H1 (cell line): ENCODE measurements around the gene LAMP1. TPM values are rescaled to one million over a fixed set of nuclear protein-coding genes. Genes with fewer than 3 reads are reported as not detected.

Experiments used
- CTCF ChIA-PET: fragments of 300-600 bp; sonication (Branson Sonifier 250); formaldehyde crosslinking; loops from one replicate; lab custom pipeline; 2021; ENCODE audit not compliant: partially characterized antibody; lab: Charles Lee
- POLR2A ChIA-PET: fragments of 300-600 bp; sonication (Branson Sonifier 250); formaldehyde crosslinking; loops from one replicate; lab custom pipeline; 2021; ENCODE audit warnings: inconsistent platforms; ENCODE audit not compliant: partially characterized antibody; lab: Charles Lee
- DNase-seq, 2 experiments: peaks; one replicate each; pipeline versions ENCODE4 v3.0.0 to v3.0.0-alpha.2; 2010 to 2022; ENCODE audit warnings: low spot score in 2 of 2, low read depth in 1 of 2, mixed read lengths in 1 of 2
- FAIRE-seq: peaks from 2 replicates; lab custom pipeline; 2011; peaks lifted over from hg19 to GRCh38; lab: Jason Lieb, UNC
- H2AFZ ChIP-seq: 2 replicates; pipeline ENCODE4 v1.8.1; 2012; ENCODE audit warnings: low read length, inconsistent platforms
- H2AK5ac ChIP-seq: 2 replicates; pipeline ENCODE4 v1.6.1; 2013; ENCODE audit warnings: low read depth, low read length
- H2BK120ac ChIP-seq: replicated peaks from 2 replicates; pipeline ENCODE3; 2013; ENCODE audit warnings: low read depth, low read length, inconsistent platforms
- H2BK12ac ChIP-seq: 2 replicates; pipeline ENCODE4 v1.6.1; 2013; ENCODE audit warnings: low read depth, low read length
- H2BK15ac ChIP-seq: 2 replicates; pipeline ENCODE4 v1.6.1; 2013; ENCODE audit warnings: low read length
- H2BK20ac ChIP-seq: 2 replicates; pipeline ENCODE4 v1.6.1; 2013; ENCODE audit warnings: low read length
- H2BK5ac ChIP-seq: 2 replicates; pipeline ENCODE4 v1.6.1; 2013; ENCODE audit warnings: low read depth, low read length
- H3K14ac ChIP-seq: 2 replicates; pipeline ENCODE4 v1.6.1; 2013; ENCODE audit warnings: inconsistent platforms; ENCODE audit not compliant: insufficient read length
- H3K18ac ChIP-seq: 2 replicates; pipeline ENCODE4 v1.6.1; 2013; ENCODE audit warnings: low read length; ENCODE audit errors: extremely low read depth
- H3K23ac ChIP-seq: 2 replicates; pipeline ENCODE4 v1.6.1; 2013; ENCODE audit warnings: inconsistent platforms; ENCODE audit not compliant: insufficient read length
- H3K23me2 ChIP-seq: 2 replicates; pipeline ENCODE4 v1.6.1; 2013; ENCODE audit warnings: low read depth, low read length
- H3K27ac ChIP-seq: 2 replicates; pipeline ENCODE4 v1.6.1; 2011; ENCODE audit warnings: low read depth, low read length, inconsistent platforms
- H3K27me3 ChIP-seq, 4 experiments: replicated peaks in 1 of 4; 1 replicate in 1 of 4; 2 replicates in 3 of 4; pipeline versions ENCODE4 v1.6.1 to v1.8.1; 2011 to 2013; ENCODE audit warnings: low read length in 3 of 4, mild to moderate bottlenecking in 3 of 4, inconsistent platforms in 2 of 4, mixed read lengths in 2 of 4, moderate library complexity in 1 of 4; ENCODE audit not compliant: control insufficient read depth in 3 of 4, insufficient read depth in 3 of 4; ENCODE audit errors: extremely low read depth in 1 of 4
- H3K36me3 ChIP-seq, 4 experiments: 2 replicates each; pipeline versions ENCODE4 v1.6.1 to v1.8.1; 2011 to 2013; ENCODE audit warnings: mild to moderate bottlenecking in 4 of 4, low read length in 3 of 4, moderate library complexity in 2 of 4, control low read depth in 1 of 4, inconsistent platforms in 1 of 4; ENCODE audit not compliant: insufficient read depth in 4 of 4, control insufficient read depth in 2 of 4
- H3K4ac ChIP-seq: replicated peaks from 2 replicates; pipeline ENCODE3; 2013; ENCODE audit warnings: low read length, low read depth, mixed read lengths, inconsistent platforms; ENCODE audit not compliant: insufficient read length
- H3K4me1 ChIP-seq, 4 experiments: replicated peaks in 1 of 4; 1 replicate in 1 of 4; 2 replicates in 3 of 4; pipeline versions ENCODE4 v1.6.1 to v1.8.1; 2011 to 2013; ENCODE audit warnings: low read length in 3 of 4, inconsistent platforms in 2 of 4, mixed read lengths in 1 of 4; ENCODE audit not compliant: insufficient read depth in 4 of 4, control insufficient read depth in 3 of 4
- H3K4me2 ChIP-seq, 2 experiments: 2 replicates each; pipeline versions ENCODE4 v1.6.1 to v1.8.1; 2011 to 2013; ENCODE audit warnings: low read depth in 2 of 2, low read length in 2 of 2, control low read depth in 1 of 2, inconsistent platforms in 1 of 2, mild to moderate bottlenecking in 1 of 2; ENCODE audit not compliant: insufficient read depth in 1 of 2
- H3K4me3 ChIP-seq, 4 experiments: fragments of 200-600, 300-600 bp in 1 of 4; sonication (generic), shearing (Covaris generic), sonication (Bioruptor Twin) in 1 of 4; 2 replicates each; pipeline versions ENCODE4 v1.5.1 to v1.8.1; 2011 to 2016; ENCODE audit warnings: low read length in 4 of 4, low read depth in 3 of 4, control low read depth in 2 of 4, inconsistent platforms in 2 of 4, mild to moderate bottlenecking in 2 of 4, mixed read lengths in 1 of 4, moderate library complexity in 1 of 4; ENCODE audit not compliant: insufficient read depth in 2 of 4; ENCODE audit errors: extremely low read depth in 1 of 4
- H3K56ac ChIP-seq: replicated peaks from 2 replicates; pipeline ENCODE3; 2013; ENCODE audit warnings: low read depth, mild to moderate bottlenecking, mixed read lengths, low read length, inconsistent platforms; ENCODE audit not compliant: insufficient read length
- H3K79me1 ChIP-seq: 2 replicates; pipeline ENCODE4 v1.6.1; 2013; ENCODE audit warnings: low read depth, low read length, control low read depth
- H3K79me2 ChIP-seq, 2 experiments: 2 replicates each; pipeline versions ENCODE4 v1.6.1 to v1.8.1; 2012 to 2013; ENCODE audit warnings: low read length in 2 of 2, mild to moderate bottlenecking in 2 of 2, inconsistent platforms in 1 of 2; ENCODE audit not compliant: insufficient read depth in 2 of 2, control insufficient read depth in 1 of 2
- H3K9ac ChIP-seq, 4 experiments: replicated peaks in 1 of 4; 1 replicate in 1 of 4; 2 replicates in 3 of 4; pipeline versions ENCODE4 v1.6.1 to v1.8.1; 2011 to 2013; ENCODE audit warnings: low read depth in 3 of 4, low read length in 3 of 4, control low read depth in 2 of 4, mild to moderate bottlenecking in 2 of 4, moderate library complexity in 2 of 4, inconsistent platforms in 1 of 4; ENCODE audit errors: extremely low read depth in 1 of 4
- H3K9me3 ChIP-seq, 2 experiments: 2 replicates each; pipeline versions ENCODE4 v1.6.1 to v1.8.1; 2012 to 2013; ENCODE audit warnings: mild to moderate bottlenecking in 2 of 2, moderate library complexity in 2 of 2, control low read depth in 1 of 2, inconsistent platforms in 1 of 2, low read depth in 1 of 2, low read length in 1 of 2, mixed read lengths in 1 of 2; ENCODE audit not compliant: insufficient read depth in 2 of 2
- H4K20me1 ChIP-seq, 2 experiments: replicated peaks in 1 of 2; 2 replicates each; pipeline versions ENCODE3 to v1.8.1; 2011 to 2013; ENCODE audit warnings: inconsistent platforms in 2 of 2, low read length in 2 of 2, mild to moderate bottlenecking in 1 of 2; ENCODE audit not compliant: insufficient read depth in 2 of 2, control insufficient read depth in 1 of 2
- H4K5ac ChIP-seq: 2 replicates; pipeline ENCODE4 v1.6.1; 2013; ENCODE audit warnings: low read length, low read depth, mixed read lengths, inconsistent platforms; ENCODE audit not compliant: insufficient read length
- H4K8ac ChIP-seq: 2 replicates; pipeline ENCODE4 v1.8.0; 2013; ENCODE audit warnings: mild to moderate bottlenecking, moderate library complexity, low read length, inconsistent platforms; ENCODE audit not compliant: insufficient read depth; ENCODE audit errors: extremely low read depth
- H4K91ac ChIP-seq: replicated peaks from 2 replicates; pipeline ENCODE3; 2013; ENCODE audit warnings: low read length, mixed read lengths, inconsistent platforms; ENCODE audit not compliant: insufficient read length
- POLR2A ChIP-seq, 2 experiments: IDR thresholded peaks; 1 replicate in 1 of 2; 2 replicates in 1 of 2; pipeline ENCODE4 v1.6.1; 2011; ENCODE audit warnings: low read depth in 2 of 2, low read length in 2 of 2, mild to moderate bottlenecking in 2 of 2; ENCODE audit errors: control extremely low read depth in 1 of 2
- RXRA ChIP-seq: IDR thresholded peaks from 2 replicates; pipeline ENCODE4 v1.6.1; 2011; ENCODE audit warnings: low read depth, mild to moderate bottlenecking, low read length, moderate library complexity; ENCODE audit not compliant: insufficient read depth
- WGBS, 2 experiments: shearing (Covaris generic) in 1 of 2; methylation state at CpG; one replicate each; pipeline versions ENCODE4 v1.1.6 to v1.1.7; 2013 to 2015; ENCODE audit warnings: low lambda C conversion rate in 2 of 2, mixed read lengths in 2 of 2, inconsistent platforms in 1 of 2, low coverage in 1 of 2, missing lambda C conversion rate in 1 of 2; ENCODE audit not compliant: insufficient replicate concordance in 2 of 2, insufficient coverage in 1 of 2, insufficient read length in 1 of 2; ENCODE audit errors: extremely low coverage in 1 of 2, missing lambda C conversion rate in 1 of 2; 5-methylcytosine and 5-hydroxymethylcytosine counted together
- polyA plus RNA-seq, 7 experiments: library from polyadenylated mRNA; depleted of rRNA in 3 of 7; stranded (reverse) in 5 of 7; unstranded in 2 of 7; fragments of >200 nt in 5 of 7; fragments of 200-250 nt in 2 of 7; gene quantifications; 1 replicate in 5 of 7; 2 replicates in 1 of 7; 4 replicates in 1 of 7; pipeline versions ENCODE4 v1.2.1 to v1.2.3, GENCODE V29; 2011 to 2013; ENCODE audit warnings: missing spikeins in 2 of 7, mixed read lengths in 2 of 7
- total RNA-seq: library from RNA; stranded (reverse); fragmentation: NEBNext Ultra II Directional; extraction: Animal tissue kit (Norgen Biotek cat#: 25700); gene quantifications from 2 replicates; pipeline ENCODE4 v1.2.1, GENCODE V29; 2021

LAMP1 gene
- total and polyA plus RNA-seq, 2 of the 8 experiments (the other 6 are each of a cell fraction or from before 2014, with no cell fraction given), result 97.6 to 140 TPM

GRCh38 chr13:113319371-113319770 is 22.3 kb downstream of the LAMP1 start:
- H2BK12ac ChIP-seq, result no peak overlapping the region
- H3K23ac ChIP-seq, result no peak overlapping the region
- H4K20me1 ChIP-seq, result peaks cover 9 to 12% of the 10 kb centered on the region in 2 experiments
- H3K4me2 ChIP-seq, result no peak overlapping the region
- H3K56ac ChIP-seq, result no peak overlapping the region
- no peaks in the 10 kb centered on the region for H3K23me2 ChIP-seq
- no peaks in the 10 kb centered on the region; a peak in 1 of 7 replicates for H3K4me1 ChIP-seq
- no peak for TF ChIP-seq RXRA
- TF ChIP-seq POLR2A (IDR thresholded peaks at IDR 0.05; ENCODE audit: control extremely low read depth in 1 of 2, low read depth in 2 of 2, low read length in 2 of 2), result peak in 1 of 2 experiments; percentile 12; a peak in 1 of 3 replicates
- TF ChIP-seq, all 59 proteins: peak for 1
- Histone ChIP-seq H3K79me1 (no peaks in the 10 kb centered on the region), H3K14ac (no peak overlapping the region), H3K9me3 (no peaks in the 10 kb centered on the region), H3K4ac (no peak overlapping the region), H2AFZ (no peak overlapping the region), H3K18ac (no peak overlapping the region), H2BK20ac (no peak overlapping the region), H2BK120ac (no peak overlapping the region), H4K8ac (no peak overlapping the region), H3K36me3 (peaks cover 13 to 46% (median 29%) of the 10 kb centered on the region in 4 experiments), H2BK5ac (no peak overlapping the region), H3K4me3 (no peak overlapping the region), H3K9ac (no peak overlapping the region), H3K27me3 (no peaks in the 10 kb centered on the region), H2AK5ac (no peak overlapping the region), H3K27ac (no peak overlapping the region), H3K79me2 (no peaks in the 10 kb centered on the region), H4K91ac (no peak overlapping the region), H2BK15ac (no peak overlapping the region), H4K5ac (no peak overlapping the region)
- POLR2A ChIA-PET, result interaction anchor here (0.6 to 2.6 kb wide), 3 partner anchors 8 to 13 kb away, joined by 3 to 14 read pairs (median 4); no protein-coding TSS in a partner anchor
- DNase-seq, result no peak
- WGBS, 2 experiments, result 90% methylated on average over 10 of the region's 14 CpGs; no CpG with 5 or more reads in 1 of the 2 experiments
- CTCF ChIA-PET, result no interaction called here
- no peak for FAIRE-seq
